IMR-90 (cell line): ENCODE measurements around the gene CCR5AS.

Experiments
- ATAC-seq: fragments of 200-7000 bp; cut with Tn5 transposase; 2 replicates; pipeline ENCODE4 v1.9.1; 2020; ENCODE audit warnings: low read depth, mild to moderate bottlenecking, moderate library complexity
- BruUV-seq: library from RNA; stranded (reverse); fragments of 400-500 nt; replicated peaks from 2 replicates; lab custom pipeline; 2021; lab: Mats Ljungman, UMichigan
- CTCF ChIA-PET: fragments of 300-600 bp; formaldehyde crosslinking; extraction: SDS; loops from one replicate; lab custom pipeline; 2021; ENCODE audit warnings: antibody characterized with exemption; lab: Yijun Ruan, JAX
- POLR2A ChIA-PET: fragments of 300-600 bp; sonication (Branson Sonifier 250); formaldehyde crosslinking; loops from one replicate; lab custom pipeline; 2022; ENCODE audit warnings: antibody characterized with exemption; ENCODE audit not compliant: unreplicated experiment; lab: Charles Lee
- DNase-seq: peaks from one replicate; pipeline ENCODE4 v3.0.0; 2013
- H2AFZ ChIP-seq: replicated peaks from 2 replicates; pipeline ENCODE3; 2013; ENCODE audit warnings: low read length, mild to moderate bottlenecking; ENCODE audit not compliant: poor library complexity
- H2AK5ac ChIP-seq: 2 replicates; pipeline ENCODE4 v1.6.1; 2013; ENCODE audit warnings: low read depth, low read length, inconsistent platforms
- H2AK9ac ChIP-seq: replicated peaks from 2 replicates; pipeline ENCODE3; 2013; ENCODE audit warnings: mild to moderate bottlenecking, low read depth, low read length, moderate library complexity; ENCODE audit not compliant: poor library complexity
- H2BK120ac ChIP-seq: 2 replicates; pipeline ENCODE4 v1.6.1; 2013; ENCODE audit warnings: low read depth, low read length, inconsistent platforms
- H2BK15ac ChIP-seq: 3 replicates; pipeline ENCODE4 v1.6.1; 2013; ENCODE audit warnings: low read depth, low read length, inconsistent platforms
- H2BK20ac ChIP-seq: 2 replicates; pipeline ENCODE4 v1.6.1; 2013; ENCODE audit warnings: low read depth, mild to moderate bottlenecking, inconsistent platforms, low read length, moderate library complexity
- H2BK5ac ChIP-seq: 2 replicates; pipeline ENCODE4 v1.6.1; 2013; ENCODE audit warnings: mild to moderate bottlenecking, low read depth, low read length, inconsistent platforms; ENCODE audit not compliant: poor library complexity, severe bottlenecking
- H3K14ac ChIP-seq: replicated peaks from 2 replicates; pipeline ENCODE4 v1.6.1; 2013; ENCODE audit warnings: low read depth, low read length, inconsistent platforms
- H3K18ac ChIP-seq: 2 replicates; pipeline ENCODE4 v1.6.1; 2013; ENCODE audit warnings: low read depth, low read length, control low read depth
- H3K23ac ChIP-seq: 2 replicates; pipeline ENCODE4 v1.6.1; 2013; ENCODE audit warnings: low read depth, low read length, inconsistent platforms
- H3K27ac ChIP-seq: 2 replicates; pipeline ENCODE4 v1.5.1; 2013; ENCODE audit warnings: mild to moderate bottlenecking, control low read depth, low read length; ENCODE audit not compliant: insufficient read depth
- H3K27me3 ChIP-seq: 2 replicates; pipeline ENCODE4 v1.6.1; 2013; ENCODE audit warnings: low read length; ENCODE audit not compliant: control insufficient read depth, insufficient read depth
- H3K36me3 ChIP-seq: 2 replicates; pipeline ENCODE4 v1.6.1; 2013; ENCODE audit warnings: low read length, mixed read lengths; ENCODE audit not compliant: control insufficient read depth, insufficient read depth
- H3K4ac ChIP-seq: 2 replicates; pipeline ENCODE4 v1.6.1; 2013; ENCODE audit warnings: low read depth, low read length, inconsistent platforms
- H3K4me1 ChIP-seq: 2 replicates; pipeline ENCODE4 v1.6.1; 2013; ENCODE audit warnings: low read length, mixed read lengths; ENCODE audit not compliant: control insufficient read depth, insufficient read depth
- H3K4me2 ChIP-seq: 2 replicates; pipeline ENCODE4 v1.6.1; 2013; ENCODE audit warnings: low read depth, mild to moderate bottlenecking, control low read depth, low read length, moderate library complexity
- H3K4me3 ChIP-seq: 2 replicates; pipeline ENCODE4 v1.5.1; 2013; ENCODE audit warnings: low read depth, mild to moderate bottlenecking, control low read depth, low read length, moderate library complexity; ENCODE audit not compliant: insufficient read depth
- H3K56ac ChIP-seq: 2 replicates; pipeline ENCODE4 v1.6.1; 2013; ENCODE audit warnings: low read length, inconsistent platforms; ENCODE audit not compliant: insufficient read depth; ENCODE audit errors: extremely low read depth
- H3K79me1 ChIP-seq, 2 experiments: 2 replicates each; pipeline ENCODE4 v1.6.1; 2013; ENCODE audit warnings: low read length in 2 of 2, inconsistent platforms in 1 of 2, low read depth in 1 of 2
- H3K9ac ChIP-seq: 2 replicates; pipeline ENCODE4 v1.6.1; 2013; ENCODE audit warnings: low read depth, low read length, control low read depth
- H3K9me1 ChIP-seq: 2 replicates; pipeline ENCODE4 v1.6.1; 2013; ENCODE audit warnings: low read length, inconsistent platforms; ENCODE audit not compliant: insufficient read depth
- H3K9me3 ChIP-seq: 2 replicates; pipeline ENCODE4 v1.6.1; 2013; ENCODE audit warnings: low read length; ENCODE audit not compliant: control insufficient read depth, insufficient read depth
- H4K20me1 ChIP-seq: 2 replicates; pipeline ENCODE4 v1.6.1; 2013; ENCODE audit warnings: low read length, inconsistent platforms; ENCODE audit not compliant: insufficient read depth
- H4K5ac ChIP-seq: 2 replicates; pipeline ENCODE4 v1.6.1; 2013; ENCODE audit warnings: mild to moderate bottlenecking, low read depth, low read length, control low read depth
- H4K8ac ChIP-seq, 2 experiments: 2 replicates each; pipeline ENCODE4 v1.6.1; 2013; ENCODE audit warnings: low read depth in 2 of 2, low read length in 2 of 2, control low read depth in 1 of 2, inconsistent platforms in 1 of 2
- H4K91ac ChIP-seq: 2 replicates; pipeline ENCODE4 v1.6.1; 2013; ENCODE audit warnings: low read depth, low read length, inconsistent platforms; ENCODE audit not compliant: insufficient read depth
- BHLHE40 ChIP-seq: fragments of 150-350 bp; IDR thresholded peaks from 2 replicates; pipeline ENCODE4 v1.6.1; 2016; ENCODE audit warnings: mild to moderate bottlenecking, low read depth, low read length
- ELK1 ChIP-seq: fragments of 150-350 bp; IDR thresholded peaks from 2 replicates; pipeline ENCODE4 v1.6.1; 2016; ENCODE audit warnings: low read depth, mild to moderate bottlenecking, low read length, moderate library complexity, borderline replicate concordance
- MAZ ChIP-seq: IDR thresholded peaks from 2 replicates; pipeline ENCODE4 v1.6.1; 2012; ENCODE audit warnings: low read depth, mild to moderate bottlenecking, low read length, improper control_type of control experiment, moderate library complexity, borderline replicate concordance
- MXI1 ChIP-seq: IDR thresholded peaks from 2 replicates; pipeline ENCODE4 v1.6.1; 2012; ENCODE audit warnings: low read depth, mild to moderate bottlenecking, low read length, moderate library complexity, borderline replicate concordance
- NFE2L2 ChIP-seq: fragments of 150-350 bp; IDR thresholded peaks from 2 replicates; pipeline ENCODE4 v1.6.1; 2016; ENCODE audit warnings: low read depth, mild to moderate bottlenecking, low read length
- POLR2A ChIP-seq: IDR thresholded peaks from 2 replicates; pipeline ENCODE4 v1.6.1; 2012; ENCODE audit warnings: mild to moderate bottlenecking, low read depth, low read length
- RAD21 ChIP-seq: IDR thresholded peaks from 2 replicates; pipeline ENCODE4 v1.6.1; 2012; ENCODE audit warnings: low read length, improper control_type of control experiment
- RCOR1 ChIP-seq: IDR thresholded peaks from 2 replicates; pipeline ENCODE4 v1.6.1; 2012; ENCODE audit warnings: mild to moderate bottlenecking, low read length, improper control_type of control experiment; ENCODE audit not compliant: insufficient replicate concordance
- USF2 ChIP-seq: fragments of 150-350 bp; IDR thresholded peaks from 2 replicates; pipeline ENCODE4 v1.6.1; 2017; ENCODE audit warnings: mild to moderate bottlenecking, antibody characterized with exemption, low read length, low read depth
- WGBS, 2 experiments: methylation state at CpG; one replicate each; pipeline versions ENCODE4 v1.1.5 to v1.1.7; 2013; ENCODE audit warnings: missing lambda C conversion rate in 2 of 2; ENCODE audit not compliant: insufficient read length in 1 of 2; ENCODE audit errors: extremely low coverage in 2 of 2; 5-methylcytosine and 5-hydroxymethylcytosine counted together
- dilution Hi-C: fragments of 300-500 bp; cut with HindIII; formaldehyde crosslinking; loops from one replicate; pipeline ENCODE4 v1.14.3; 2018; ENCODE audit warnings: low sequenced_read_pairs; ENCODE audit not compliant: unreplicated experiment
- in situ Hi-C: fragments of 300-500 bp; cut with MboI; formaldehyde crosslinking; loops from 3 replicates; pipeline ENCODE4 v1.14.3; 2019; ENCODE audit warnings: low sequenced_read_pairs, inconsistent platforms, mixed read lengths
- intact Hi-C: fragments of 100-400 bp; cut with micrococcal nuclease; formaldehyde crosslinking; loops from 2 replicates; pipeline ENCODE4 v1.10.0; 2022

Gene CCR5AS

GRCh38 chr3:46375218-46375617 is 31.6 kb downstream of the CCR5AS start:
- no CpG with 5 or more reads among the region's 2 CpGs for WGBS, 2 experiments
- in situ Hi-C loops (loop anchor here (10.0 kb wide), 2 partner anchors 290 to 430 kb away; partner anchors contain the start of gene CXCR6), dilution Hi-C loops (no loop called here), intact Hi-C loops (loop anchor here (5.0 kb wide), 1 partner anchor 613 kb away; no protein-coding TSS in a partner anchor)
- Histone ChIP-seq H3K27ac (no peak overlapping the region), H3K36me3 (no peaks in the 10 kb centered on the region), H4K5ac (no peak overlapping the region), H2AK9ac (no peak overlapping the region), H2BK15ac (no peak overlapping the region), H3K14ac (no peak overlapping the region), H3K27me3 (peaks cover 42% of the 10 kb centered on the region), H3K4me3 (no peak overlapping the region), H4K20me1 (no peaks in the 10 kb centered on the region), H2BK5ac (no peak overlapping the region), H3K9me3 (no peaks in the 10 kb centered on the region), H3K56ac (no peak overlapping the region), H3K18ac (no peak overlapping the region), H2BK120ac (no peak overlapping the region), H3K23ac (no peak overlapping the region), H4K91ac (no peak overlapping the region), H2BK20ac (no peak overlapping the region), H2AFZ (no peak overlapping the region), H3K79me1 (no peaks in the 10 kb centered on the region), H3K4ac (no peak overlapping the region), H3K4me2 (no peak overlapping the region), H2AK5ac (no peak overlapping the region), H4K8ac (no peak overlapping the region), H3K9me1 (no peaks in the 10 kb centered on the region), H3K9ac (no peak overlapping the region), H3K4me1 (no peaks in the 10 kb centered on the region)
- DNase-seq (no peak), ATAC-seq (no peak)
- POLR2A ChIA-PET: no interaction called here
- TF ChIP-seq RAD21 (no peak), MXI1 (no peak), NFE2L2 (no peak), MAZ (no peak), BHLHE40 (no peak), RCOR1 (no peak), ELK1 (no peak), POLR2A (no peak), USF2 (no peak)
- CTCF ChIA-PET: interaction anchor here (0.8 kb wide), 1 partner anchor 258 kb away, joined by 4 read pairs; no protein-coding TSS in a partner anchor
- BruUV-seq: no TSS peak
